Upper lobe of left lung (tissue), 4 donors: Measurements from ENCODE around the gene DISC1.
"Not testable (repeated sequence)": the region's sequence is repeated elsewhere in the genome, so short reads cannot be mapped to it uniquely, and the experiment has no call there.

ENCODE experiments used
- CTCF ChIP-seq, 6 experiments: fragments of 450-650 bp in 4 of 6; fragments of 200-600 bp in 2 of 6; sonication (generic) in 2 of 6; IDR thresholded peaks; one replicate each; pipeline ENCODE4 v1.5.1; 2016 to 2019; ENCODE audit warnings: antibody characterized with exemption in 6 of 6
- POLR2AphosphoS5 ChIP-seq, 2 donors: sonication (generic); formaldehyde crosslinking; IDR thresholded peaks; one replicate each; pipeline ENCODE4 v1.5.1; 2017; ENCODE audit warnings: antibody characterized with exemption in 2 of 2

- TF ChIP-seq CTCF, POLR2AphosphoS5 (IDR thresholded peaks at IDR 0.05): not testable (repeated sequence)
Measured at GRCh38 chr1:231593264-231593663, 33.3 kb upstream of the DISC1 start.
